Measurements from ENCODE around the gene SLC47A2.
A peak's percentile ranks its signal among the peaks of the same experiment; 100 is the strongest.

The SLC47A2 gene

DNA sequence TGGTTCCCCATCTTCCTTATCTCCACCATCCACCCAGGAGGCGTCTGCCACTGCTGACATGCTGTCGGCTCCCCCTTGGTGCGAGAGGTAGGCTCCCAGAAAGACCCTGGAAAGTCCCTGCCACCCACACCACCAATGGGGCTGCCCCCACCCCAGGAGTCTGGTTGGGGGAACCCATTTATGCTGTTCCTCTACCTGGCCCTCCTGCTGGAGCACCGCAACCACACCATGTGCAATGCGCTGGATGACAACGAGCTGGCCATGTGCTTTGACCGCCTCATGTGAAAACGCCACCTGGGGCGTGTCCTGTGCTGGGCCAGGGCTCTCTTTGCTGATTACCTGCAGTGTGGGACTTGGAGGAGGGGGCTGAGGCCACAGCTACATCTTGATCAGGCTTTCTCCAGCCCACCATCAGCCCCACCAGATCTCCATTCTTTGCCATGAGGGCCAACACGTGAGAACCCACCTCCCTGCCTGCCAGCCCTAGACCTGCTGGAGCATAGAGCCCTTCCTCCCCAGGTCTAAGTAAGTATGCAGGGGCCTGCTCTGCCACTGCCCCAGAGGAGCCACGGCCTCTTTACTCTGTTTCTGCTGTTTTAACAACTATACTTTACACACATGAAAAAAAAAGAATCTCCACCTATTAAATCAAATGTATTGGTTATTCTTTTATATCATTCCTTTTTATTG is 39.6 kb upstream of the SLC47A2 start:
- H3K36me3 ChIP-seq (ENCODE audit: control insufficient read depth, insufficient read depth, low read length), result no peaks in the 10 kb centered on the region
- no peak overlapping the region for H3K4me3 ChIP-seq (ENCODE audit: extremely low read depth, insufficient read depth, low read length, poor library complexity, severe bottlenecking)
- H3K27ac ChIP-seq (ENCODE audit: low read depth, low read length, severe bottlenecking), result no peak overlapping the region
- no peaks in the 10 kb centered on the region for H3K4me1 ChIP-seq (ENCODE audit: control insufficient read depth, insufficient read depth, low read length, poor library complexity, severe bottlenecking)
- H3K9me3 ChIP-seq (ENCODE audit: control insufficient read depth, low read length), result no peaks in the 10 kb centered on the region
- WGBS, 2 experiments (ENCODE audit: insufficient coverage in 2 of 2), result 91 to 95% methylated on average over 9 to 10 of the region's 11 CpGs

DNA sequence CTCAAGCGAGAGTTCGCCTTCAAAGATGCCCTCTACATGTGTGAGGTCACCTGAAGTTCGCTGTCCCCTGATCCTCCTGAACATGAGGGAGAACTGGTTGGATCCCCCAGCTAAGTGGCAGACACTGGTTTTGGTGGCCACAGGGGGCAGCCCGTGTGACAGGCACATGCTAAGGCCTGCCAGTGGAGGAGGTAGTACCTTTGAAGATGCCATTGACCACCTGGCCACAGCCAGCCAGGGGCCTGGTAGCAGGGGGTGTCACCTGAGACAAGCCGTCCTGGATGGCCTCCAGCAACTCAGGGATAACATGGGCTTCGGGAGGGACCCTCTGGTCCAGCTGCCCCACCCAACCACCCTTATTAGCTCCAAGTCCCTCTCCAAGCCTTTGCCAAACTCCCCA is 39.0 kb upstream of the SLC47A2 start:
- Histone ChIP-seq H3K27ac (ENCODE audit: low read depth, low read length, severe bottlenecking) (no peak overlapping the region), H3K4me1 (ENCODE audit: control insufficient read depth, insufficient read depth, low read length, poor library complexity, severe bottlenecking) (no peaks in the 10 kb centered on the region), H3K4me3 (ENCODE audit: extremely low read depth, insufficient read depth, low read length, poor library complexity, severe bottlenecking) (no peak overlapping the region), H3K9me3 (ENCODE audit: control insufficient read depth, low read length) (no peaks in the 10 kb centered on the region), H3K36me3 (ENCODE audit: control insufficient read depth, insufficient read depth, low read length) (no peaks in the 10 kb centered on the region)
- WGBS, 2 experiments (ENCODE audit: insufficient coverage in 2 of 2), result 92 to 95% methylated on average over 4 to 6 of the region's 6 CpGs

- H3K4me1 ChIP-seq (ENCODE audit: control insufficient read depth, insufficient read depth, low read length, poor library complexity, severe bottlenecking), result no peaks in the 10 kb centered on the region
- 91% methylated on average over 9 to 11 of the region's 12 CpGs for WGBS, 2 experiments (ENCODE audit: insufficient coverage in 2 of 2)
- H3K9me3 ChIP-seq (ENCODE audit: control insufficient read depth, low read length), result no peaks in the 10 kb centered on the region
- no peak overlapping the region for H3K27ac ChIP-seq (ENCODE audit: low read depth, low read length, severe bottlenecking)
- no peak overlapping the region for H3K4me3 ChIP-seq (ENCODE audit: extremely low read depth, insufficient read depth, low read length, poor library complexity, severe bottlenecking)
- H3K36me3 ChIP-seq (ENCODE audit: control insufficient read depth, insufficient read depth, low read length), result no peaks in the 10 kb centered on the region
Measured at GRCh38 chr17:19753661-19754463, 37.5 kb upstream of the SLC47A2 start.

DNA sequence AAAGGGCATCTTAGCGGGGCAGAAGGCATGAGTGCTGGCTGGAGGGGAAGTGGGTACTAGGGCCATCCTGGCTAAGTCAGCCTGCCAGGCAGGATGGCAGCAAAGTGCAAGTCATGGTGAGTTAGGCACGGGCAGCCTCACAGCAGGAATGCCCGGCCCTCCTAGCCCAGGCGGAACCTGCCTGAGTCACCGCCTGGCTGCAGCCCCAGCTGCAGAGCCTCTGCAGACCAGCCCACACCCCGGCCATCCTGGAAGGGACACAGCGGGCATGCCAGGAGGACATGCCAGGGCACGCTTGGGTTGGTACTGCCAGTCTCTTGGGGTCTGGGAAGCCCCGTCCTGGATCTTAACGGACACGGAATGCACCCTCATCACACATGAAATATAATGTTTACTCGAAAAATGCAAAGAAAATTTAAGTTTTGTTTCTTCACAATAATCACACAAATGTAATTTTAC is 36.7 kb upstream of the SLC47A2 start:
- Histone ChIP-seq H3K9me3 (ENCODE audit: control insufficient read depth, low read length) (no peaks in the 10 kb centered on the region), H3K4me1 (ENCODE audit: control insufficient read depth, insufficient read depth, low read length, poor library complexity, severe bottlenecking) (no peaks in the 10 kb centered on the region), H3K36me3 (ENCODE audit: control insufficient read depth, insufficient read depth, low read length) (no peaks in the 10 kb centered on the region), H3K4me3 (ENCODE audit: extremely low read depth, insufficient read depth, low read length, poor library complexity, severe bottlenecking) (no peak overlapping the region), H3K27ac (ENCODE audit: low read depth, low read length, severe bottlenecking) (peak overlapping the region; percentile 4)
- 86 to 91% methylated on average over 7 to 11 of the region's 12 CpGs for WGBS, 2 experiments (ENCODE audit: insufficient coverage in 2 of 2)

DNA sequence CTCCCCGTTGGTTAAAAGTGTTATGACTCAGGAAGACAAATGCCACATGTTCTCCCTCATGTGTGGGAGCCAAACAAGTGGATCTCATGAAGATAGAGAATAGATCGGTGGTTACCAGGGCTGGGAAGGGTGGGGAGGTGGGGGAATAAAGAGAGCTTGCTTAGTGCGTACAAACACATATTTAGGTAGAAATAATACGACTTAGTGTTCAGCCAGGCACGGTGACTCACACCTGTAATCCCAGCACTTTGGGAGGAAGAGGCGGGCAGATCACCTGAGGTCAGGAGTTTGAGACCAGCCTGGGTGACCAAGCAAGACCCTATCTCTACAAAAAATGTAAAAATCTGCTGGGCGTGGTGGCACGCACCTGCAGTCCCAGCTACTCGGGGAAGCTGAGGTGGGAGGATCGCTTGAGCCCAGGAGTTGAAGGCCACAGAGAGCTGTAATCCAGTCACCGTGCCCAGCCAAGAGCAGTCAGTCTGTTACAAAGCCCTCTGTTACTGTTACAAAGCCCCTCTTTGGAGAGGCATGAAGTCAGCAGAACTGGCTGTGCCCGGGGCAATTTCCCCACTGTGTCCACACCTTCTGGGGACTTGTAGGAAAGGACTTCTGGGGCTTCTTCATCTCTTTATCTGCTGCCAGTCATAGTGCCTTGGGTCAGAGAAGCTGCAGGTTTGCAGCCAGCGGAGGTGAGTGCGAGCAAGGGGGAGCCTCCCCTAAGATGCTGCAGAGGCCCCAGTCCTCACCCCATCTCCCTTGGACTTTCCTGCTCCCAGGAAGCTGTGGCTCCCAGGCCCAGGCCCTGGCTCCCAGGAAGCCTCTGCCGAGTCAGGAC is 36.0 kb upstream of the SLC47A2 start:
- 91 to 93% methylated on average over 14 of the region's 15 CpGs for WGBS, 2 experiments (ENCODE audit: insufficient coverage in 2 of 2)
- no peak overlapping the region for H3K4me3 ChIP-seq (ENCODE audit: extremely low read depth, insufficient read depth, low read length, poor library complexity, severe bottlenecking)
- no peaks in the 10 kb centered on the region for H3K9me3 ChIP-seq (ENCODE audit: control insufficient read depth, low read length)
- H3K27ac ChIP-seq (ENCODE audit: low read depth, low read length, severe bottlenecking), result peak overlapping the region; percentile 4
- no peaks in the 10 kb centered on the region for H3K36me3 ChIP-seq (ENCODE audit: control insufficient read depth, insufficient read depth, low read length)
- H3K4me1 ChIP-seq (ENCODE audit: control insufficient read depth, insufficient read depth, low read length, poor library complexity, severe bottlenecking), result no peaks in the 10 kb centered on the region

- no peak overlapping the region for H3K4me3 ChIP-seq (ENCODE audit: extremely low read depth, insufficient read depth, low read length, poor library complexity, severe bottlenecking)
- H3K36me3 ChIP-seq (ENCODE audit: control insufficient read depth, insufficient read depth, low read length), result no peaks in the 10 kb centered on the region
- 91 to 100% methylated on average over 2 to 3 of the region's 3 CpGs for WGBS, 2 experiments (ENCODE audit: insufficient coverage in 2 of 2)
Measured at GRCh38 chr17:19750835-19751234, 34.5 kb upstream of the SLC47A2 start.

DNA sequence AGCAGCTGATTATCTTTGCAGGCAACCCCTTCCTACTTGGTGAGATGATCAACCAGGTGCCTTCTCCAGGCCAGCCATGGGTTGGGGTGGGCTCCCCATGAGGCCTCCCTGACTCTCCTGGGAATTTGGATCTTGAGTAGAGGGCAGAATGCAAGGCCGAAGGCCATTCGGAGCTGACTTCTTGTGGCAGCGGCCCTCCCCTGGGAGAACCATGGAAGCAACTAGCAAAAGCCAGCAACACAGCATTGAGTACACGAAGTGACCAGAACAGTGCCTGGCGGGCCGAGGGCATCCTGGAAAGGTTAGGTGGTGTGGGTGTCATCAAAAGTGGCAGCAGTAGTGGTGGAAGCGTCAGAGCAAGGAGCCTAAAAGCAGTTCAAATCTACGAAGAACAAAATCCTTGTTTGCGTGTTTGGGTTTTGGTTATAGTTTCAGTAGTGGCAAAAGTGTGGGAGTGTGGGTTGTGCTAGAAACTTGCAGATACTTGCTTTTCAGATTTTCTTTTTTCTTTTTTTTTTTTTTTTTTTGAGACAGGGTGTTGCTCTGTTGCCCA is 33.7 kb upstream of the SLC47A2 start:
- Histone ChIP-seq H3K36me3 (ENCODE audit: control insufficient read depth, insufficient read depth, low read length) (no peaks in the 10 kb centered on the region), H3K9me3 (ENCODE audit: control insufficient read depth, low read length) (no peaks in the 10 kb centered on the region), H3K27ac (ENCODE audit: low read depth, low read length, severe bottlenecking) (no peak overlapping the region), H3K4me3 (ENCODE audit: extremely low read depth, insufficient read depth, low read length, poor library complexity, severe bottlenecking) (no peak overlapping the region), H3K4me1 (ENCODE audit: control insufficient read depth, insufficient read depth, low read length, poor library complexity, severe bottlenecking) (no peaks in the 10 kb centered on the region)
- WGBS, 2 experiments (ENCODE audit: insufficient coverage in 2 of 2), result 94 to 98% methylated on average over 6 to 9 of the region's 9 CpGs

More at GRCh38 chr17:19750835-19751234, 34.5 kb upstream of the SLC47A2 start:
- Histone ChIP-seq H3K27ac (ENCODE audit: low read depth, low read length, severe bottlenecking) (no peak overlapping the region), H3K9me3 (ENCODE audit: control insufficient read depth, low read length) (no peaks in the 10 kb centered on the region), H3K4me1 (ENCODE audit: control insufficient read depth, insufficient read depth, low read length, poor library complexity, severe bottlenecking) (no peaks in the 10 kb centered on the region)

DNA sequence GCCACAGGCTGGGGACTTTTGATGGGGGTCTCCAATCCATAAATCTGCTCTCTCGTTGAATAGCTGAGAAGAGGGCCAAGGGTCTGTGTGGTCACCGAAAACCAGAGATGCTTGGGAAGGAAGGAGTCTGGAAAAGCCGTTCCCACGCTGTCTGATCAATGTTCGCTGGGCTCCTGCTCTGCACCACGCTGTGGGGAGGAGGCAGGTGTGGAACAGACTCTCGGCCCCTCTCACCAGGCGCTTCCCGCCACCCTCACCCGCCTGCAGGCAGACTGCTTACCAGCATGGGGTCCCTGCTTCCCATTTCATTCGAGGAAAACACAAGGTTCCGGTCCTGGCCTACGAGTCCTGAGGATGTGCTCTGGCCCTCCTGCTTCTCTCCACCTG is 32.4 kb upstream of the SLC47A2 start:
- 83 to 84% methylated on average over 13 of the region's 13 CpGs for WGBS, 2 experiments (ENCODE audit: insufficient coverage in 2 of 2)
- H3K27ac ChIP-seq (ENCODE audit: low read depth, low read length, severe bottlenecking), result no peak overlapping the region
- H3K9me3 ChIP-seq (ENCODE audit: control insufficient read depth, low read length), result no peaks in the 10 kb centered on the region
- no peaks in the 10 kb centered on the region for H3K4me1 ChIP-seq (ENCODE audit: control insufficient read depth, insufficient read depth, low read length, poor library complexity, severe bottlenecking)
- no peak overlapping the region for H3K4me3 ChIP-seq (ENCODE audit: extremely low read depth, insufficient read depth, low read length, poor library complexity, severe bottlenecking)
- H3K36me3 ChIP-seq (ENCODE audit: control insufficient read depth, insufficient read depth, low read length), result no peaks in the 10 kb centered on the region

GRCh38 chr17:19747829-19748806 is 31.7 kb upstream of the SLC47A2 start, which contains the start of gene ALDH3A1:
ALDH3A1 (minus strand) TSS chr17:19748298; CDS start chr17:19745129, 3,169 bp downstream.
- Histone ChIP-seq H3K4me1 (ENCODE audit: control insufficient read depth, insufficient read depth, low read length, poor library complexity, severe bottlenecking) (no peaks in the 10 kb centered on the region), H3K9me3 (ENCODE audit: control insufficient read depth, low read length) (no peaks in the 10 kb centered on the region), H3K4me3 (ENCODE audit: extremely low read depth, insufficient read depth, low read length, poor library complexity, severe bottlenecking) (no peak within 1 kb of the TSS), H3K36me3 (ENCODE audit: control insufficient read depth, insufficient read depth, low read length) (no peaks in the 10 kb centered on the region), H3K27ac (ENCODE audit: low read depth, low read length, severe bottlenecking) (no peak within 1 kb of the TSS)
- whole genome bisulfite sequencing, 2 experiments (ENCODE audit: insufficient coverage in 2 of 2), result 77 to 85% methylated on average over 20 of the region's 25 CpGs
